ENCODE measurements around the gene RNF223. TPM values are rescaled to one million over a fixed set of nuclear protein-coding genes. Genes with fewer than 3 reads are reported as not detected.
"Not testable (repeated sequence)": the region's sequence is repeated elsewhere in the genome, so short reads cannot be mapped to it uniquely, and the experiment has no call there.

Gene RNF223
- total RNA-seq, 1 experiment from 2014 or later = not detected

DNA sequence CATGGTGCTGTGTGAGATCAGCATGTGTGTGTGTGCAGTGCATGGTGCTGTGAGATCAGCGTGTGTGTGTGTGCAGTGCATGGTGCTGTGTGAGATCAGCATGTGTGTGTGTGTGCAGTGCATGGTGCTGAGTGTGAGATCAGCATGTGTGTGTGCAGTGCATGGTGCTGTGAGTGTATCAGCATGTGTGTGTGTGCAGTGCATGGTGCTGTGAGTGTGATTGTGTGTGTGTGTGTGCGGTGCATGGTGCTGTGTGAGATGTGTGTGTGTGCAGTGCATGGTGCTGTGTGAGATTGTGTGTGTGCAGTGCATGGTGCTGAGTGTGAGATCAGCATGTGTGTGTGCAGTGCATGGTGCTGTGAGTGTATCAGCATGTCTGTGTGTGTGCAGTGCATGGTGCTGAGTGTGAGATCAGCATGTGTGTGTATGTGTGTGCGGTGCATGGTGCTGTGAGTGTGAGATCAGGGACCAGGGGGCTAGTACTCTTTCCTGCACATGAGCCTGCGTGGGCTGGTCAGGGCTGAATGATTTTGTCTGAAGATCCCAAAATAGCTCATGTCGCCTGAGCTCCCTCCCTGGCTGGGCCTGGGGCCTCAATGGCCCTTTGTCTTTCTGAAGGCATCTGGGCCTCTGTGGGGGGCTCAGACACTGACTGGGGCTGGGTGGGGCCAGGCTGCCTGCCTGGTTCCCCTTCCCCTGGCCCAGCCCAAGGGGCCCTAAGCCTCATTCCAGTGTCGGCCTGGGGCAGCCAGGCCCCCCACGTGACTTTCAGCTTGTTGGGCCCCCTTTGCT, 43.0 kb downstream of the RNF223 start:
- H3K9me2 ChIP-seq (replicated peaks; ENCODE audit: insufficient read depth, low read length); H3K27me3 ChIP-seq (ENCODE audit: low read length); H3K4me2 ChIP-seq (ENCODE audit: low read depth, low read length, poor library complexity, severe bottlenecking); H2AFZ ChIP-seq (ENCODE audit: low read length); H3K9ac ChIP-seq (ENCODE audit: low read length); DNase-seq; H3K27ac ChIP-seq (ENCODE audit: low read length); H3K79me2 ChIP-seq (ENCODE audit: low read length); H3K36me3 ChIP-seq (ENCODE audit: insufficient read depth, low read length); H3K4me3 ChIP-seq (ENCODE audit: low read length); H3K9me3 ChIP-seq (ENCODE audit: low read length): not testable (repeated sequence)
- Histone ChIP-seq H3K4me1 (ENCODE audit: low read length) (peaks cover 14% of the 10 kb centered on the region), H4K20me1 (ENCODE audit: insufficient read depth, low read depth, low read length) (peaks cover 18% of the 10 kb centered on the region; the same call in 1 of the 2 replicates)

DNA sequence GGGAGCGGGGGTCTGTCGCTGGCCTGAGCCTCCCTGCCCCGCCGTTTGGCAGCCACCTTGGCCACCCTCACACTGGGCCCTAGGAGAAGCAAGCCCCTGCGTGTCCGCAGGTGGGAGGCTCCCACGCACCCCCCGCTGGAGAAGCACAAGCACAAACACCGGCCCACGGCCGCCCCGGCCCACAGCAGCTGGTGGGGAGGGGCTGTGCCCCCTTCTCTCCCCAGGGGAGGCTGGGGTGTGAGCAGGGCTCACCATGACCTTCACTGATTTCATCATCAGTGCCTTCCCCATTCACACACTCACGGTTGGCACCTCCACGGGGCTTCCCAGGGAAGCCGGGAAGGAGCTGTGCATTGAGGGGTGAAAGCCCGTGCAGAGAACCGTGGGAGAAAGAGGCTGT, 46.3 kb downstream of the RNF223 start:
- Histone ChIP-seq H3K27me3 (ENCODE audit: low read length) (no peaks in the 10 kb centered on the region), H4K20me1 (ENCODE audit: insufficient read depth, low read depth, low read length) (peaks cover 29% of the 10 kb centered on the region; the same call in 1 of the 2 replicates), H2AFZ (ENCODE audit: low read length) (no peak overlapping the region), H3K4me2 (ENCODE audit: low read depth, low read length, poor library complexity, severe bottlenecking) (no peak overlapping the region), H3K9me3 (ENCODE audit: low read length) (no peaks in the 10 kb centered on the region), H3K9ac (ENCODE audit: low read length) (no peak overlapping the region), H3K27ac (ENCODE audit: low read length) (no peak overlapping the region), H3K79me2 (ENCODE audit: low read length) (no peaks in the 10 kb centered on the region), H3K9me2 (replicated peaks; ENCODE audit: insufficient read depth, low read length) (no peaks in the 10 kb centered on the region), H3K36me3 (ENCODE audit: insufficient read depth, low read length) (no peaks in the 10 kb centered on the region), H3K4me1 (ENCODE audit: low read length) (peaks cover 9% of the 10 kb centered on the region), H3K4me3 (ENCODE audit: low read length) (no peak overlapping the region)
- DNase-seq = no peak

DNA sequence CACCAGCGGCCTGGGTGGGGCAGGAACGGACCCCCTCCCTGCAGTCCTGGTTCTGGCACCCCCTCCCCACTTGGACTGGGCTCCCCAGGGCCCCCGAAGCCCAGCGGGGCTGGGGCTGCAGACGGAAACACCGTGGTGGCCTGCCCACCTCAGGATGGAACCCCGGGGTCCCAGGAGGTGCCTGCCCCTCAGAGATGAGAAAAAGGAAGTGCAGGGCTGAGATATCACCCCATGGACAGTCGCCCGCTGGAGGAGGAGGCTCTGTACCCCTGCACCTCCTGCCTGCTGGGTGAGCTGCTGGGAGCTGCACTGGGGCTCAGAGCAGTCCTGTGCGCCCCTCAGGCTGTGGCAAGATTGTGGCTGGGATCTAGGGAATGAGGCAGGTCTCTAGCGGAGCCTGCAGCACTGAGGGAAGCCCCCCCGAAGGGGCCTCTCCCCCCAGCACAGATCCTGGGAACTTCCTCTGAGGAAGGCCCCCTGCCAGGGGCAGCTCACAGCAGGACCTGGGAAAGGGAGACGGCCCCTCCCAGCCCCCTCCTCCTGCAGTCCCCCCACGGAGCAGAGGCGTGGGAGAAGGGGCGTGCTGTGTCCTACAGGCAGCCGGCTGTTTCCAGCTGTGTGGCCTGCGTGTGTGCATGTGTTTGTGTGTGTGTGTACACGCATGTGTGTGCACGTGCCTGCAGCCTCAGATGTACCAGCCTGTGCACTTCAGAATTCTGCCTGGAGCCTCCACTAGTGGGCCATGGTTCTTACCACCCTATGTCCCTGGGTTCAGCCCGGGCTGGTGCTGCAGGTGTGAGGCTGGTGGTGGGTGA, 47.3 kb downstream of the RNF223 start:
- DNase-seq = no peak
- Histone ChIP-seq H3K79me2 (ENCODE audit: low read length) (no peaks in the 10 kb centered on the region), H3K27ac (ENCODE audit: low read length) (no peak overlapping the region), H3K4me2 (ENCODE audit: low read depth, low read length, poor library complexity, severe bottlenecking) (no peak overlapping the region), H3K4me1 (ENCODE audit: low read length) (peaks cover 6% of the 10 kb centered on the region), H3K9me3 (ENCODE audit: low read length) (no peaks in the 10 kb centered on the region), H3K9me2 (replicated peaks; ENCODE audit: insufficient read depth, low read length) (no peaks in the 10 kb centered on the region), H3K27me3 (ENCODE audit: low read length) (no peaks in the 10 kb centered on the region), H3K4me3 (ENCODE audit: low read length) (no peak overlapping the region), H3K9ac (ENCODE audit: low read length) (no peak overlapping the region), H4K20me1 (ENCODE audit: insufficient read depth, low read depth, low read length) (peaks cover 19% of the 10 kb centered on the region; the same call in 1 of the 2 replicates), H2AFZ (ENCODE audit: low read length) (no peak overlapping the region), H3K36me3 (ENCODE audit: insufficient read depth, low read length) (no peaks in the 10 kb centered on the region)

DNA sequence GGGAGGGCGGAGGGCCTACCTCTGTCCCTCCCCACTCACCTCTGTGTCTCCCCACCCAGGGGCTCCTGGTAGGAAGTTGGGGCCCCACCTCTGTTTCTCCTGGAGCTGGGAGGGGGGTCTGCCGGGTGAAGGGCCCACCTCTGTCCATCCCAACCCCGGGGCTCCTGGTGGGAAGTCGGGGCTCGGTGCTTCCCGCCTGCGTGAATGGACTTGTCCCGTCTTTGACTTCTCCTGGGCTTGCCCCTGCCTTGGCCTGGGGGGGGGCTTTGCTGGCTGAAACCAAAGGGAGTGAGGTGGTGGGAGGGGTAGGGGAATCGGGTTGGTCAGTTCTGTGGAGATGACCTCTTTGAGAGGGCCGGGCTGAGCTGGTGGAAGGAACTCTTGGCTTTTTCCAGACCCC, 48.4 kb downstream of the RNF223 start:
- DNase-seq = no peak
- H3K4me3 ChIP-seq (ENCODE audit: low read length) = no peak overlapping the region
- H3K27ac ChIP-seq (ENCODE audit: low read length) = no peak overlapping the region
- H3K36me3 ChIP-seq (ENCODE audit: insufficient read depth, low read length) = no peaks in the 10 kb centered on the region
- H3K4me2 ChIP-seq (ENCODE audit: low read depth, low read length, poor library complexity, severe bottlenecking) = no peak overlapping the region
- peaks cover 20% of the 10 kb centered on the region; the same call in 1 of the 2 replicates for H4K20me1 ChIP-seq (ENCODE audit: insufficient read depth, low read depth, low read length)
- no peak overlapping the region for H3K9ac ChIP-seq (ENCODE audit: low read length)
- no peaks in the 10 kb centered on the region for H3K9me2 ChIP-seq (replicated peaks; ENCODE audit: insufficient read depth, low read length)
- H3K4me1 ChIP-seq (ENCODE audit: low read length) = peaks cover 4% of the 10 kb centered on the region
- H3K79me2 ChIP-seq (ENCODE audit: low read length) = no peaks in the 10 kb centered on the region
- H3K27me3 ChIP-seq (ENCODE audit: low read length) = no peaks in the 10 kb centered on the region
- no peak overlapping the region for H2AFZ ChIP-seq (ENCODE audit: low read length)
- no peaks in the 10 kb centered on the region for H3K9me3 ChIP-seq (ENCODE audit: low read length)

DNA sequence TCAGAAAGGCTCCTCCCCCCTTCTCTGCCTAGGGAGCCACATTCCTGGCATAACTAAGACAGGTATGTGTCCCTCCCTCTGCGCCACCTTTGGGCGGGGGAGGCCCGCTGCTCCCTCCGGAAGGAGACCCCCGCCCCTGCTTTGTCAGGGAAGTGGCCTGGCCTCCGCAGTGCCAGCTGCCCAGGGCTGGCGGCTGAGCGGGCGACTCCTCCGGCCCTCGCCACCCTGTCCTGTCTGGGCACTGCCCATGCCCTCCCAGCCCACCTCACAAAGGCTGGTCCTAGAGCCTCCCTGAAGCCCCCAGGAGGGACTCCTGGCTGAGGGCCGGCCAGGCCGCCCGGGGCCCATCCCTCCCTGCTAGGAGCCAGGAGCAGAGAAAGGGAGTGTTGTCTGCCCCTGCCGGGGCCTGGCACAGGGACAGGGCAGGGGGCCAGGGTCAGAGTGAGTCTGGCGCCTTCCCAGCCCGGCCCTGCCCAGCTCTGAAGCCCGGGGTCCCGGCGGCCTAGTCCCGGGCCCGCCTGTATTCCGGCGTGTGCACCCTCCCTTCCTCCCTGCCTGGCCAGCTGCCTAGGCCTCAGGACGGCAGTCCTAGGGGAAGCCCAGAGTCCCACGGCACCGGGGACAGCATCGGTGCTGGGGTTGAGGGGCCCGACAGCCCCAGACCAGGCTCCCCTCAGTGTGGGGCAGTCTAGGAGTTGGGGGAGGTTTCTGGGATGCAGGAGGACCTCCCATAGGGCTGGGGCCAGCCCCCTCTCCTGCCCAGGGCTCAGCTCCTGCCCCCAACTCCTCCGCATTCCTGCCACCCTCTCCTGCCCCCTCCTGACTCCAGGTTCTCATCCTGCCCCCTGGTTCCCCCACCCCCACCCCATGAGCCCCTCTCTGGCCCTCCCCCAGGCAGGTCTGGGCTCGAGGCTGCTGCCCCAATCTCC, 49.1 kb downstream of the RNF223 start:
- Histone ChIP-seq H3K9me2 (replicated peaks; ENCODE audit: insufficient read depth, low read length) (no peaks in the 10 kb centered on the region), H3K4me3 (ENCODE audit: low read length) (no peak overlapping the region), H3K27ac (ENCODE audit: low read length) (no peak overlapping the region), H3K9me3 (ENCODE audit: low read length) (no peaks in the 10 kb centered on the region), H3K27me3 (ENCODE audit: low read length) (no peaks in the 10 kb centered on the region), H3K36me3 (ENCODE audit: insufficient read depth, low read length) (no peaks in the 10 kb centered on the region), H3K79me2 (ENCODE audit: low read length) (no peaks in the 10 kb centered on the region), H3K4me2 (ENCODE audit: low read depth, low read length, poor library complexity, severe bottlenecking) (no peak overlapping the region), H3K4me1 (ENCODE audit: low read length) (peaks cover 11% of the 10 kb centered on the region), H2AFZ (ENCODE audit: low read length) (no peak overlapping the region), H4K20me1 (ENCODE audit: insufficient read depth, low read depth, low read length) (peaks cover 20% of the 10 kb centered on the region; the same call in 1 of the 2 replicates), H3K9ac (ENCODE audit: low read length) (no peak overlapping the region)
- DNase-seq = no peak

DNA sequence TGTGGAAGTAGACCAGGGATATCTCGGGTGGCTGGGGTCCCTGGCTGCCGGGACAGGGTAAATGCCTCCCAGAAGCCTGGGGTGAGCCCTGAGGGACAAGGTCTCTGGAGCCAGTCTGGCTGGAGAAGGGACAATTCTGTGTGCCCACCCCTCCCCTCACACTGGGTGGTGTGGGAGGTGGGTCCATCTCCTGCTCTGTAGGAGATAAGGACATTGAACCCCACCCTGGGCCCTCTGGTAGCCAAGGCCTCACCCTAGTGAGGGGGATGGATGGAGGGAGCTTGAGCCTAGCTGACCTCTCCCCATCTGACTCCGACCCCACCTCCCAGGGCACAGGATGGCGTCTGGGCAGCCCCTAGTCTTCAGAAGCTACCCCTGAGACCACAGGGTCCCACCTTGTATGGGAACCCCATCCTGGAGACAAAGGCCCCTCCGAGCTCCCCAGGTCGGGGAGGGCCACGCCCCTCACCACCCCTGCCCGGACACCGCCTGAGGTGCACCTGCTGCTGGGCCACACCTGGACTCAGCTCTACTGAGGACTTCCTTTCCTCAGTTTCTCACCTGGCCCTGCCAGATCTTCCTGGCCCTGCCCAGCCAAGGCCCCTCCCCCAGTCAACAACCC, 49.8 kb downstream of the RNF223 start:
- no peaks in the 10 kb centered on the region for H3K36me3 ChIP-seq (ENCODE audit: insufficient read depth, low read length)
- H3K9me2 ChIP-seq (replicated peaks; ENCODE audit: insufficient read depth, low read length) = no peaks in the 10 kb centered on the region
- H3K9me3 ChIP-seq (ENCODE audit: low read length) = no peaks in the 10 kb centered on the region
- no peaks in the 10 kb centered on the region for H3K27me3 ChIP-seq (ENCODE audit: low read length)
- H4K20me1 ChIP-seq (ENCODE audit: insufficient read depth, low read depth, low read length) = peaks cover 20% of the 10 kb centered on the region; the same call in 1 of the 2 replicates
- peaks cover 11% of the 10 kb centered on the region for H3K4me1 ChIP-seq (ENCODE audit: low read length)
- H3K4me3 ChIP-seq (ENCODE audit: low read length) = no peak overlapping the region
- no peak overlapping the region for H3K4me2 ChIP-seq (ENCODE audit: low read depth, low read length, poor library complexity, severe bottlenecking)
- no peak overlapping the region for H3K9ac ChIP-seq (ENCODE audit: low read length)
- H2AFZ ChIP-seq (ENCODE audit: low read length) = no peak overlapping the region
- no peak for DNase-seq
- H3K27ac ChIP-seq (ENCODE audit: low read length) = no peak overlapping the region
- no peaks in the 10 kb centered on the region for H3K79me2 ChIP-seq (ENCODE audit: low read length)

DNA sequence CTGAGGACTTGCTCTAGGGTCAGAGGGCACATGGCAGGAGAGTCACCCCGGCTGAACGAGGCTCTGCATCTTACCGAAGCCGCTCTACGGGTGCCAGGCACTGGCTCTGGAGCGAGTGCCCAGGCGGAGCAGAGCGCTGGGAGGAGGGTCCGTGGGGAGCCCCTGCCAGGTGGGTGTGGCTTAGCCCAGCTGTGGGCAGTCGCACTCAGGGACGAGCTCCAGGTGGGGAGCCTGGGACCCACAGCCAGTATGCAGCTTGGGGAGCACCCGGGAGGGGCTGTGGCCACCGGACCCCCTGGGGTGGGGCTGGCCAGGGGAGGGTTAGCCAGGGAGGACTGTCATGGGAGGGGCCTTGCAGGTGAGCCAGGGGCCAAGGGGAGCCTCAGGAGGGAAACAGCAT, 50.4 kb downstream of the RNF223 start:
- Histone ChIP-seq H3K9me2 (replicated peaks; ENCODE audit: insufficient read depth, low read length) (no peaks in the 10 kb centered on the region), H3K4me1 (ENCODE audit: low read length) (peaks cover 11% of the 10 kb centered on the region), H3K4me3 (ENCODE audit: low read length) (no peak overlapping the region), H3K79me2 (ENCODE audit: low read length) (no peaks in the 10 kb centered on the region), H4K20me1 (ENCODE audit: insufficient read depth, low read depth, low read length) (peaks cover 20% of the 10 kb centered on the region; the same call in 1 of the 2 replicates), H3K4me2 (ENCODE audit: low read depth, low read length, poor library complexity, severe bottlenecking) (no peak overlapping the region), H3K27me3 (ENCODE audit: low read length) (no peaks in the 10 kb centered on the region), H3K36me3 (ENCODE audit: insufficient read depth, low read length) (no peaks in the 10 kb centered on the region), H3K27ac (ENCODE audit: low read length) (no peak overlapping the region), H3K9ac (ENCODE audit: low read length) (no peak overlapping the region), H3K9me3 (ENCODE audit: low read length) (no peaks in the 10 kb centered on the region), H2AFZ (ENCODE audit: low read length) (no peak overlapping the region)
- no peak for DNase-seq
